ENCODE results near the gene WDR31. TPM values are rescaled to one million over a fixed set of nuclear protein-coding genes. Genes with fewer than 3 reads are reported as not detected.

WDR31 gene
- total RNA-seq, 2 experiments from 2014 or later, result 1.3 to 1.4 TPM

GRCh38 chr9:113275157-113276131 is 64.6 kb downstream of the WDR31 start, which contains the start of the genes CDC26 and PRPF4:
Gene CDC26 (minus strand): TSS chr9:113275572. CDS start chr9:113272507, 3,065 bp downstream.
Gene PRPF4 (plus strand): TSS chr9:113275658. CDS start chr9:113275744, 86 bp downstream.
- Mint-ChIP-seq H3K4me1 (ENCODE audit: low read depth) (peaks cover 32% of the 10 kb centered on the region), H3K27me3 (no peaks in the 10 kb centered on the region), H3K27ac (no peak within 1 kb of the TSS), H3K4me3 (no peak within 1 kb of the TSS), H3K36me3 (ENCODE audit: low read depth) (peaks cover 34% of the 10 kb centered on the region), H3K9me3 (no peaks in the 10 kb centered on the region)
- peak; percentile 99 for DNase-seq
- no peak for TF ChIP-seq CTCF (IDR thresholded peaks at IDR 0.05)
- ChIA-PET CTCF (interaction anchor here (0.5 to 4.8 kb wide), 32 partner anchors 9 to 389 kb away, joined by 3 to 55 read pairs (median 6); partner anchors contain the start of genes ALAD, BSPRY, C9orf43 and FKBP15), POLR2A (interaction anchor here (0.8 to 3.6 kb wide), 18 partner anchors 8 to 382 kb away, joined by 3 to 20 read pairs (median 4); partner anchors contain the start of genes ALAD, BSPRY, C9orf43 and FKBP15)
- ATAC-seq, result peak; percentile 91
- intact Hi-C loops (cut with micrococcal nuclease), result loop anchor here (2.0 to 10.0 kb wide), 4 partner anchors 69 to 383 kb away; partner anchors contain the start of genes BSPRY and WDR31

GRCh38 chr9:113274474-113275156 is 65.5 kb downstream of the WDR31 start:
- ChIA-PET CTCF (interaction anchor here (0.5 to 4.8 kb wide), 33 partner anchors 9 to 390 kb away, joined by 3 to 55 read pairs (median 5); partner anchors contain the start of genes ALAD, BSPRY, C9orf43 and FKBP15), POLR2A (interaction anchor here (0.5 to 3.6 kb wide), 19 partner anchors 8 to 1317 kb away, joined by 3 to 20 read pairs (median 4); partner anchors contain the start of genes ALAD, BSPRY, C9orf43 and FKBP15)
- H3K27me3 Mint-ChIP-seq, result no peaks in the 10 kb centered on the region
- intact Hi-C loops (cut with micrococcal nuclease), result loop anchor here (2.0 to 10.0 kb wide), 4 partner anchors 70 to 384 kb away; partner anchors contain the start of genes BSPRY and WDR31
- peaks cover 27% of the 10 kb centered on the region for H3K4me1 Mint-ChIP-seq (ENCODE audit: low read depth)
- H3K36me3 Mint-ChIP-seq (ENCODE audit: low read depth), result peaks cover 30% of the 10 kb centered on the region
- H3K27ac Mint-ChIP-seq, result no peak overlapping the region
- ATAC-seq (peak; percentile 10), DNase-seq (peak; percentile 36)
- H3K9me3 Mint-ChIP-seq, result no peaks in the 10 kb centered on the region
- H3K4me3 Mint-ChIP-seq, result no peak overlapping the region
- peak; percentile 91 for TF ChIP-seq CTCF (IDR thresholded peaks at IDR 0.05)

GRCh38 chr9:113269871-113270270 is 70.2 kb downstream of the WDR31 start:
- Mint-ChIP-seq H3K36me3 (ENCODE audit: low read depth) (peaks cover 20% of the 10 kb centered on the region), H3K9me3 (no peaks in the 10 kb centered on the region), H3K4me3 (no peak overlapping the region), H3K4me1 (ENCODE audit: low read depth) (peaks cover 18% of the 10 kb centered on the region), H3K27ac (no peak overlapping the region), H3K27me3 (no peaks in the 10 kb centered on the region)
- POLR2A ChIA-PET, result no interaction called here
- intact Hi-C loops (cut with micrococcal nuclease), result loop anchor here (10.0 kb wide), 2 partner anchors 75 to 245 kb away; partner anchors contain the start of genes BSPRY and WDR31
- DNase-seq, result no peak
- CTCF ChIA-PET, result interaction anchor here (1.2 to 1.9 kb wide), 2 partner anchors 158 to 386 kb away, joined by 4 to 8 read pairs; no protein-coding TSS in a partner anchor
- ATAC-seq, result no peak
- TF ChIP-seq CTCF (IDR thresholded peaks at IDR 0.05), result no peak

- ChIA-PET POLR2A (no interaction called here), CTCF (interaction anchor here (0.8 to 1.9 kb wide), 3 partner anchors 131 to 386 kb away, joined by 4 to 8 read pairs (median 4); partner anchors contain the start of gene ALAD)
- peaks cover 18% of the 10 kb centered on the region for H3K4me1 Mint-ChIP-seq (ENCODE audit: low read depth)
- intact Hi-C loops (cut with micrococcal nuclease), result no loop called here
- peak overlapping the region; percentile 20 for H3K27ac Mint-ChIP-seq
- peaks cover 20% of the 10 kb centered on the region for H3K36me3 Mint-ChIP-seq (ENCODE audit: low read depth)
- H3K9me3 Mint-ChIP-seq, result no peaks in the 10 kb centered on the region
- DNase-seq (no peak), ATAC-seq (peak; percentile 13)
- no peak overlapping the region for H3K4me3 Mint-ChIP-seq
- no peak for TF ChIP-seq CTCF (IDR thresholded peaks at IDR 0.05)
- no peaks in the 10 kb centered on the region for H3K27me3 Mint-ChIP-seq
Measured at GRCh38 chr9:113269355-113269754, 70.7 kb downstream of the WDR31 start.
